ENCODE data around the gene B4GALT2.
A peak's percentile ranks its signal among the peaks of the same experiment; 100 is the strongest.

Gene B4GALT2

GRCh38 chr1:44032170-44032790 is 53.3 kb downstream of the B4GALT2 start:
- DNase-seq = no peak

GRCh38 chr1:44033041-44033575 is 54.1 kb downstream of the B4GALT2 start:
- DNase-seq = no peak

GRCh38 chr1:44033756-44034155 is 54.7 kb downstream of the B4GALT2 start:
- no peak for DNase-seq

GRCh38 chr1:44034423-44034822 is 55.4 kb downstream of the B4GALT2 start:
- DNase-seq = no peak

GRCh38 chr1:44034976-44035716 is 56.1 kb downstream of the B4GALT2 start:
- no peak for DNase-seq

GRCh38 chr1:44035726-44036408 is 56.9 kb downstream of the B4GALT2 start:
- no peak for DNase-seq

- DNase-seq = peak; percentile 77
These were observed 57.6 kb downstream of the B4GALT2 start for GRCh38 chr1:44036409-44037139.

- no peak for DNase-seq
These were observed 58.1 kb downstream of the B4GALT2 start for GRCh38 chr1:44037154-44037553.

- peak; percentile 72 for DNase-seq
These were observed 60.1 kb downstream of the B4GALT2 start for GRCh38 chr1:44038876-44039657.

- DNase-seq = no peak
These were observed 61.4 kb downstream of the B4GALT2 start for GRCh38 chr1:44040418-44040817.

Measured in EL (cell line).